Keratinocyte (primary cell): ENCODE data around the gene HMGXB3.

ENCODE experiments used
- CTCF ChIP-seq, 3 experiments: IDR thresholded peaks in 1 of 3; conservative IDR thresholded peaks in 1 of 3; optimal IDR thresholded peaks in 1 of 3; 2 replicates in 2 of 3; 3 replicates in 1 of 3; pipeline versions ENCODE3 to v1.5.1; 2011; ENCODE audit warnings: low read length in 3 of 3, mild to moderate bottlenecking in 3 of 3, moderate library complexity in 2 of 3, control low read depth in 1 of 3, inconsistent platforms in 1 of 3; ENCODE audit not compliant: insufficient read depth in 2 of 3; ENCODE audit errors: extremely low read depth in 1 of 3
- EZH2 ChIP-seq: IDR thresholded peaks from one replicate; pipeline ENCODE4 v1.6.1; 2012; ENCODE audit warnings: inconsistent platforms, mild to moderate bottlenecking, low read length, moderate library complexity

- TF ChIP-seq CTCF (optimal IDR thresholded peaks at IDR 0.05 in 1 of 3, IDR thresholded peaks at IDR 0.05 in 1 of 3, conservative IDR thresholded peaks at IDR 0.05 in 1 of 3; ENCODE audit: extremely low read depth in 1 of 3, insufficient read depth in 2 of 3, low read length in 3 of 3): no peak
- TF ChIP-seq EZH2: no peak
These were observed 82.3 kb downstream of the HMGXB3 start for GRCh38 chr5:150082889-150083288.
